Suprapubic skin (tissue), 4 donors: Measurements from ENCODE around the gene RNASE4. TPM values are rescaled to one million over a fixed set of nuclear protein-coding genes. Genes with fewer than 3 reads are reported as not detected.
"Not testable (repeated sequence)": the region's sequence is repeated elsewhere in the genome, so short reads cannot be mapped to it uniquely, and the experiment has no call there.

Source experiments
- DNase-seq, 2 donors: peaks; one replicate each; pipeline ENCODE4 v3.0.0-alpha.2; 2019; ENCODE audit warnings: low spot score in 2 of 2
- H3K27ac ChIP-seq: fragments of 200-600 bp; sonication (generic); one replicate; pipeline ENCODE4 v1.5.1; 2019
- H3K27me3 ChIP-seq: fragments of 200-600 bp; sonication (generic); one replicate; pipeline ENCODE4 v1.5.1; 2019
- H3K36me3 ChIP-seq: fragments of 200-600 bp; sonication (generic); one replicate; pipeline ENCODE4 v1.5.1; 2019
- H3K4me1 ChIP-seq: fragments of 200-600 bp; sonication (generic); one replicate; pipeline ENCODE4 v1.5.1; 2019
- H3K4me3 ChIP-seq: fragments of 200-600 bp; sonication (generic); one replicate; pipeline ENCODE4 v1.5.1; 2019; ENCODE audit warnings: mild to moderate bottlenecking
- H3K9me3 ChIP-seq: fragments of 200-600 bp; sonication (generic); one replicate; pipeline ENCODE4 v1.5.1; 2019
- EP300 ChIP-seq: sonication (generic); formaldehyde crosslinking; IDR thresholded peaks from one replicate; pipeline ENCODE4 v1.6.1; 2017; ENCODE audit warnings: antibody characterized with exemption
- POLR2A ChIP-seq, 2 donors: fragments of 450-650 bp; IDR thresholded peaks; one replicate each; pipeline ENCODE4 v1.6.1; 2017; ENCODE audit warnings: antibody characterized with exemption in 2 of 2, mild to moderate bottlenecking in 2 of 2, moderate library complexity in 2 of 2
- POLR2AphosphoS5 ChIP-seq, 3 donors: sonication (generic); formaldehyde crosslinking; IDR thresholded peaks; one replicate each; pipeline ENCODE4 v1.6.1; 2017; ENCODE audit warnings: antibody characterized with exemption in 3 of 3
- WGBS: methylation state at CpG from one replicate; pipeline ENCODE4 v1.1.5; 2018; 5-methylcytosine and 5-hydroxymethylcytosine counted together
- total RNA-seq, 4 donors: library from RNA; depleted of rRNA; stranded (reverse); fragments of >200 nt; gene quantifications; one replicate each; pipeline ENCODE4 v1.1.0, GENCODE V29; 2016
- TF ChIP-seq, protein P1 (sequence below), 2 donors: fragments of 200-600 bp in 1 of 2; fragments of 450-650 bp in 1 of 2; sonication (generic) in 1 of 2; IDR thresholded peaks; one replicate each; pipeline ENCODE4 v1.5.1; 2016 to 2019; ENCODE audit warnings: antibody characterized with exemption in 2 of 2, mild to moderate bottlenecking in 1 of 2, moderate library complexity in 1 of 2

Gene RNASE4, protein sequence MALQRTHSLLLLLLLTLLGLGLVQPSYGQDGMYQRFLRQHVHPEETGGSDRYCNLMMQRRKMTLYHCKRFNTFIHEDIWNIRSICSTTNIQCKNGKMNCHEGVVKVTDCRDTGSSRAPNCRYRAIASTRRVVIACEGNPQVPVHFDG
- 10 to 100 TPM; 43.9 to 84.2 (median 66.2) TPM for total RNA-seq

DNA sequence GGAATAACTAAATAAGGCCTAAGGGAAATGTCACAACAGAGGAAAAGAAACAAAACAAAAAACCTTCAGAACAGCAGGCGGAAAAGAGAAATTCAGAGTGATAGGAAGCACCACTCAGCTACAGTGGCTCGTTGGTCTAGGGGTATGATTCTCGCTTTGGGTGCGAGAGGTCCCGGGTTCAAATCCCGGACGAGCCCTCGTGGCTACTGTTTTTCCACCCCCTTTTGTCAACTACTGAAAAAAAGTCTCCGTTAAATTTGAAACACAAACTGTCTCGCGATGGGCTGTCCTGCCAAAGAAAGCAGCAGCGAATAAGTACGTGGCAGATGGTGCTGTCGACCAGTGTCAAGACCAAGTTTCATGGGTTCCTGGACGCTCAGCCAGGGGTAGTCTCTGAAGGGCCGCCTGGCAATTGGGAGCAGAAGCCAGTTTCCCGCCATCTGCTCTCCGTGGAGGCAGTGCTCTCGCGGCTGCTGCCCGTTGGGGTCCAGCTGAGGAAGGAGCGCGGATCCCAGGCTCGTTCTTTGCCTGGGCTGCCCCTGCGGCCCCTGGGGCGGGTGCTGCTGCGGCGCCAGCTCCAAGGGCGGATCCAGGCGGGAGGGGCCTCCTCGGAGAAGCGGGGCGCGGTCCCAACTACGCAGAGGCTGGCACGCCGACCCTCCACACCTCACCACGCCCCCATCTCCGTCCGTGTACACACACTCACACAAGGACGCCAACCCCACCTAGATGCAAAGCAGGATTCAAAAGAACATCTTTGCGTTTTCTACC is at the start of gene RNASE4:
Gene RNASE4 (plus strand): TSS at position 670 of the 771 bp plus-strand sequence. CDS start 14,812 bp downstream, outside the sequence.
- TF ChIP-seq EP300 (no peak), POLR2A (IDR thresholded peaks at IDR 0.05) (peak in 1 of 2 donors; percentile 51), POLR2AphosphoS5 (IDR thresholded peaks at IDR 0.05) (peak; percentile 62 to 83 (median 81))
- TF ChIP-seq, protein P1, sequence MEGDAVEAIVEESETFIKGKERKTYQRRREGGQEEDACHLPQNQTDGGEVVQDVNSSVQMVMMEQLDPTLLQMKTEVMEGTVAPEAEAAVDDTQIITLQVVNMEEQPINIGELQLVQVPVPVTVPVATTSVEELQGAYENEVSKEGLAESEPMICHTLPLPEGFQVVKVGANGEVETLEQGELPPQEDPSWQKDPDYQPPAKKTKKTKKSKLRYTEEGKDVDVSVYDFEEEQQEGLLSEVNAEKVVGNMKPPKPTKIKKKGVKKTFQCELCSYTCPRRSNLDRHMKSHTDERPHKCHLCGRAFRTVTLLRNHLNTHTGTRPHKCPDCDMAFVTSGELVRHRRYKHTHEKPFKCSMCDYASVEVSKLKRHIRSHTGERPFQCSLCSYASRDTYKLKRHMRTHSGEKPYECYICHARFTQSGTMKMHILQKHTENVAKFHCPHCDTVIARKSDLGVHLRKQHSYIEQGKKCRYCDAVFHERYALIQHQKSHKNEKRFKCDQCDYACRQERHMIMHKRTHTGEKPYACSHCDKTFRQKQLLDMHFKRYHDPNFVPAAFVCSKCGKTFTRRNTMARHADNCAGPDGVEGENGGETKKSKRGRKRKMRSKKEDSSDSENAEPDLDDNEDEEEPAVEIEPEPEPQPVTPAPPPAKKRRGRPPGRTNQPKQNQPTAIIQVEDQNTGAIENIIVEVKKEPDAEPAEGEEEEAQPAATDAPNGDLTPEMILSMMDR (IDR thresholded peaks at IDR 0.05): no peak
- Histone ChIP-seq H3K27me3 (no peaks in the 10 kb centered on the region), H3K36me3 (no peaks in the 10 kb centered on the region), H3K4me1 (peaks cover 46% of the 10 kb centered on the region), H3K9me3 (no peaks in the 10 kb centered on the region), H3K27ac (peak within 1 kb of the TSS; percentile 97), H3K4me3 (peak within 1 kb of the TSS; percentile 71)
- WGBS: under 1% methylated on average over 38 of the region's 42 CpGs
- DNase-seq: peak; percentile 94 to 95

DNA sequence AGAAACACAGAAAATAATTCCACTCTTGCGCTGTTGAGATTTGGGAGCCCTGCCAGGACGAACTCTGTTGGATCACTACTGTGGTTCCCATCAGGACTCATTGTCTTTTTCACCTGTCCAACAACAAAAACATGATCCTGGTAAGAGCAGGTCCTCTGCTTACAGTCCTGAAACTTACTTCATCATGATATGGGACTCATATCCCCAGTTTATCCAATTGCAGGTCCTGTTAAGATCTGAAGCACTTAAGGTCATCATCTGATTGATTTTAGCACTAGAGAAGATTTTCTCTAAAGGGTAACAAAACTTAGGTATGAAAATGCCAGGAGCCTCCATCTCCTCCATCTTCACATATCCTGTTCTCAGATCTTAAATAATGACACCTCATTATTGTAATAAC is 42.8 kb upstream of the RNASE4 start, which contains the start of gene OR6S1:
Gene OR6S1 (minus strand): TSS at position 101 of the 400 bp plus-strand sequence. CDS start 0 bp downstream, at position 101.
- Histone ChIP-seq H3K27ac (no peak within 1 kb of the TSS), H3K9me3 (no peaks in the 10 kb centered on the region), H3K4me3 (no peak within 1 kb of the TSS), H3K27me3 (peaks cover 22% of the 10 kb centered on the region), H3K4me1 (no peaks in the 10 kb centered on the region), H3K36me3 (no peaks in the 10 kb centered on the region)
- TF ChIP-seq POLR2A (IDR thresholded peaks at IDR 0.05) (no peak), POLR2AphosphoS5 (IDR thresholded peaks at IDR 0.05) (no peak), EP300 (no peak)
- TF ChIP-seq, protein P1 (IDR thresholded peaks at IDR 0.05): no peak
- 89% methylated on average over 2 of the region's 2 CpGs for WGBS
- no peak for DNase-seq

GRCh38 chr14:20642182-20642581 is 42.2 kb upstream of the RNASE4 start:
- no peak for TF ChIP-seq POLR2AphosphoS5 (IDR thresholded peaks at IDR 0.05)
- no peak for TF ChIP-seq EP300
- no peak for TF ChIP-seq POLR2A (IDR thresholded peaks at IDR 0.05)
- no peak overlapping the region for H3K4me3 ChIP-seq
- H3K4me1 ChIP-seq: no peaks in the 10 kb centered on the region
- DNase-seq: no peak
- H3K36me3 ChIP-seq: no peaks in the 10 kb centered on the region
- peaks cover 22% of the 10 kb centered on the region for H3K27me3 ChIP-seq
- no peak overlapping the region for H3K27ac ChIP-seq
- H3K9me3 ChIP-seq: no peaks in the 10 kb centered on the region
- WGBS: 89% methylated on average over 7 of the region's 7 CpGs

DNA sequence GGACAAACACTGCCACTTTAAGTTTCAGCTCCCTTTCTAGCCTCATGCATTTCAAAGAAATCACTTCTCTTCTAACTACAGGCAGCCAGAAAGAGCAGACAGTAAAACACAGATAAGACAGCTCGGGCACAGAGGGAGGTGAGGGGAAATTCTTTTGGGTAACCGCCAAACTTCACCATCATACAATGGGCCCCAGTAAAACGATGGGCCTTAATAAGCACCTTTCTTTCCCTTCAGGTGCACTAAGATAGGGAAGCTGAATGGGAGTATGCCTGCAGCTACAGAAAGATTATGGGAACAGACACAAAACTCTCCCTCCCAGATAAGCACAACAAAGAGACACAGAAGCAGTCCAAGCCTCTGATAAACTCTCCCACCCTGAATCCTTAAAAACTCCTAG is 41.6 kb upstream of the RNASE4 start:
- 16% methylated on average over 3 of the region's 3 CpGs for WGBS
- not testable (repeated sequence) for H3K9me3 ChIP-seq

GRCh38 chr14:20644520-20644919 is 39.8 kb upstream of the RNASE4 start:
- peaks cover 27% of the 10 kb centered on the region for H3K27me3 ChIP-seq
- no peak for DNase-seq
- no peaks in the 10 kb centered on the region for H3K36me3 ChIP-seq
- H3K4me1 ChIP-seq: no peaks in the 10 kb centered on the region
- no peak for TF ChIP-seq POLR2A (IDR thresholded peaks at IDR 0.05)
- no peak for TF ChIP-seq POLR2AphosphoS5 (IDR thresholded peaks at IDR 0.05)
- TF ChIP-seq EP300: no peak
- TF ChIP-seq, protein P1 (IDR thresholded peaks at IDR 0.05): no peak
- no peaks in the 10 kb centered on the region for H3K9me3 ChIP-seq
- H3K4me3 ChIP-seq: no peak overlapping the region
- no peak overlapping the region for H3K27ac ChIP-seq
- WGBS: 88% methylated on average over 2 of the region's 2 CpGs

More for the DNA sequence above, 41.6 kb upstream of the RNASE4 start:
- H3K27ac ChIP-seq, H3K4me3 ChIP-seq, H3K36me3 ChIP-seq, H3K4me1 ChIP-seq, DNase-seq: not testable (repeated sequence)
- H3K27me3 ChIP-seq: peaks cover 22% of the 10 kb centered on the region

DNA sequence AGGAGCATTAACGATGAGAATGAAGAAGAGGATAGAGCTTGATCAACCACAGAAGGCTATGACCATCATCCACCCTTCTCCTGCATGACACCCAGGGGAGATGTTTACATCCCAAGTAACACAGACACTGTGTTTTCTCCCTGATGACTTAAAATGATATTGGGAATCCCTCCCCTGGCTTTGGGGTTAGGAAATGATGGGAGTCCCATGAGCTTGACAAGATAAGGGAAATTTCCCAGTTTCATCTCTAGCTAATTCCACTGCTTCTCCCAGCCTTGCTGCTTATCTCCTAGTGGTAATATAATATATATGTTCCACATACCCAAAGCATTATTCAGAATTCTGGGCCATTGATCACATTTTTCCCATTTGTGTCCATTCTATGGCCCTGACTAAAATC is 38.9 kb upstream of the RNASE4 start:
- Histone ChIP-seq H3K9me3 (no peaks in the 10 kb centered on the region), H3K4me3 (no peak overlapping the region), H3K27me3 (peaks cover 32% of the 10 kb centered on the region), H3K27ac (no peak overlapping the region), H3K36me3 (no peaks in the 10 kb centered on the region), H3K4me1 (no peaks in the 10 kb centered on the region)
- no peak for DNase-seq
- WGBS: 91% methylated on average over 1 of the region's 1 CpG
- TF ChIP-seq, protein P1 (IDR thresholded peaks at IDR 0.05): no peak
